KMS-11 (cell line): Measurements from ENCODE around the gene GPR84.
"Not testable (repeated sequence)": the region's sequence is repeated elsewhere in the genome, so short reads cannot be mapped to it uniquely, and the experiment has no call there.

Source experiments
- H2AFZ ChIP-seq: fragments of 200-600 bp; sonication (generic); 2 replicates; pipeline ENCODE4 v1.6.1; 2016; ENCODE audit warnings: antibody characterized with exemption, mixed run types, low read depth
- H3K27ac ChIP-seq: fragments of 200-600 bp; sonication (generic); 2 replicates; pipeline ENCODE4 v1.6.1; 2016; ENCODE audit warnings: mild to moderate bottlenecking, mixed run types
- H3K27me3 ChIP-seq: fragments of 200-600 bp; sonication (generic); 2 replicates; pipeline ENCODE4 v1.6.1; 2017; ENCODE audit warnings: mild to moderate bottlenecking, low read depth, mixed run types, moderate library complexity; ENCODE audit not compliant: insufficient read depth
- H3K36me3 ChIP-seq: fragments of 200-600 bp; sonication (generic); 2 replicates; pipeline ENCODE4 v1.6.1; 2017; ENCODE audit warnings: mild to moderate bottlenecking, mixed run types; ENCODE audit not compliant: insufficient read depth
- H3K4me1 ChIP-seq: fragments of 200-600 bp; sonication (generic); 2 replicates; pipeline ENCODE4 v1.6.1; 2016; ENCODE audit warnings: mild to moderate bottlenecking, low read depth, mixed run types; ENCODE audit not compliant: poor library complexity, severe bottlenecking
- H3K4me2 ChIP-seq: fragments of 200-600 bp; sonication (generic); 2 replicates; pipeline ENCODE4 v1.7.0; 2016; ENCODE audit warnings: mild to moderate bottlenecking, mixed run types
- H3K4me3 ChIP-seq: fragments of 200-600 bp; sonication (generic); IDR thresholded peaks from 2 replicates; pipeline ENCODE4 v1.6.1; 2017; ENCODE audit warnings: low read depth, low read length, mixed read lengths; ENCODE audit not compliant: insufficient read depth
- H3K79me2 ChIP-seq: fragments of 200-600 bp; sonication (generic); 2 replicates; pipeline ENCODE4 v1.6.1; 2016; ENCODE audit warnings: low read depth, mixed run types; ENCODE audit not compliant: insufficient read depth
- H3K9ac ChIP-seq: fragments of 200-600 bp; sonication (generic); 2 replicates; pipeline ENCODE4 v1.6.1; 2016; ENCODE audit warnings: mild to moderate bottlenecking, mixed run types
- H4K20me1 ChIP-seq: fragments of 200-600 bp; sonication (generic); 2 replicates; pipeline ENCODE4 v1.6.1; 2016; ENCODE audit warnings: mild to moderate bottlenecking, mixed run types; ENCODE audit not compliant: insufficient read depth
- TF ChIP-seq, protein P1 (sequence below): fragments of 200-600 bp; sonication (generic); conservative IDR thresholded peaks from 2 replicates; pipeline ENCODE4 v1.6.1; 2017; ENCODE audit warnings: low read depth, mild to moderate bottlenecking, antibody characterized with exemption, low read length, moderate library complexity, mixed read lengths

GPR84 gene

DNA sequence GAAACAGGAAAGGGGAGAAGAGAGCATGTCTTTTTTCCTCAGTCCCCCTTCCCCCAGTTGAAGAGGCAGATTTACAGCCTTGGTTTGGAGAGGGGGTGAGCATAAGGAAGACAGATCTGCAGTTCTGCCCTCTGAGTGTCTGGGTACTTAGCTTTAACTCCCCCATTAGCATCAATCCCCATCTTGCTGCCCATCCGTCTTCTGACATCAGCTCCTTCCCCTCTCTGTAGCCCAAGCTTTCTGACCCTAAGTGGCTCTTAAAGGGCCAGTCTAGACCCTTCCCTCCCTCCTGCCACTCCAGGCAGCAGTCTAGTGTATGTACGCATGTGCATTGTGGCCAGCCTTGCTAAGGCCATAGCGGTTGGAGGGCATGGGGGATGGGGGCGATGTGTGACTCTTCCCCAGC is 7.3 kb downstream of the GPR84 start:
- Histone ChIP-seq H3K4me2 (no peak overlapping the region), H3K4me1 (peaks cover 23% of the 10 kb centered on the region), H3K9ac (no peak overlapping the region), H2AFZ (no peak overlapping the region), H3K27me3 (peaks cover 11% of the 10 kb centered on the region; the same call in 1 of the 2 replicates), H3K79me2 (no peaks in the 10 kb centered on the region), H4K20me1 (no peaks in the 10 kb centered on the region), H3K4me3 (no peak overlapping the region), H3K36me3 (no peaks in the 10 kb centered on the region), H3K27ac (no peak overlapping the region)
- TF ChIP-seq, protein P1, sequence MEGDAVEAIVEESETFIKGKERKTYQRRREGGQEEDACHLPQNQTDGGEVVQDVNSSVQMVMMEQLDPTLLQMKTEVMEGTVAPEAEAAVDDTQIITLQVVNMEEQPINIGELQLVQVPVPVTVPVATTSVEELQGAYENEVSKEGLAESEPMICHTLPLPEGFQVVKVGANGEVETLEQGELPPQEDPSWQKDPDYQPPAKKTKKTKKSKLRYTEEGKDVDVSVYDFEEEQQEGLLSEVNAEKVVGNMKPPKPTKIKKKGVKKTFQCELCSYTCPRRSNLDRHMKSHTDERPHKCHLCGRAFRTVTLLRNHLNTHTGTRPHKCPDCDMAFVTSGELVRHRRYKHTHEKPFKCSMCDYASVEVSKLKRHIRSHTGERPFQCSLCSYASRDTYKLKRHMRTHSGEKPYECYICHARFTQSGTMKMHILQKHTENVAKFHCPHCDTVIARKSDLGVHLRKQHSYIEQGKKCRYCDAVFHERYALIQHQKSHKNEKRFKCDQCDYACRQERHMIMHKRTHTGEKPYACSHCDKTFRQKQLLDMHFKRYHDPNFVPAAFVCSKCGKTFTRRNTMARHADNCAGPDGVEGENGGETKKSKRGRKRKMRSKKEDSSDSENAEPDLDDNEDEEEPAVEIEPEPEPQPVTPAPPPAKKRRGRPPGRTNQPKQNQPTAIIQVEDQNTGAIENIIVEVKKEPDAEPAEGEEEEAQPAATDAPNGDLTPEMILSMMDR, result no peak

DNA sequence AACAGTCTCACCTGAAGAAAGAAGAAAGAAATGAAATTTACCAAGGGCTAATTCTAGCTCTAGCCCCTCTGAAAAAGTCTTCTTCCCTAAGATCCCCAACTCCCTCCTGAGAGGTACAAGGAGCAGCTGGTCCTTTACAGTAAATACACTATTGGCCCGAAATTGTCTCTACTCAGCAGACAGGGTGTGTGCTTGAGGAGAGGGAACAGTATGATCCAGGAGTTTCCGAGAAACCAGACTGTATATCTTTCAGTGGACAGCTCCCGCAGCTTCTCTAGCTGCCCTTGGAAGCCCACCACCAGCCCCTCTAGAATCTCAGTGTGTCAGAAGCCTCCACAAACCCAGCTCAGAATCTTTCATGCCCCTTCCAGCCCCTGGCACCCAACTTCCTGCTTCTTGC is 8.1 kb downstream of the GPR84 start:
- TF ChIP-seq, protein P1, result no peak
- Histone ChIP-seq H3K27ac (no peak overlapping the region), H3K4me2 (no peak overlapping the region), H3K4me1 (peaks cover 23% of the 10 kb centered on the region), H3K27me3 (peaks cover 4% of the 10 kb centered on the region; the same call in 1 of the 2 replicates), H2AFZ (no peak overlapping the region), H3K4me3 (no peak overlapping the region), H3K9ac (no peak overlapping the region), H3K79me2 (no peaks in the 10 kb centered on the region), H4K20me1 (no peaks in the 10 kb centered on the region), H3K36me3 (no peaks in the 10 kb centered on the region)

DNA sequence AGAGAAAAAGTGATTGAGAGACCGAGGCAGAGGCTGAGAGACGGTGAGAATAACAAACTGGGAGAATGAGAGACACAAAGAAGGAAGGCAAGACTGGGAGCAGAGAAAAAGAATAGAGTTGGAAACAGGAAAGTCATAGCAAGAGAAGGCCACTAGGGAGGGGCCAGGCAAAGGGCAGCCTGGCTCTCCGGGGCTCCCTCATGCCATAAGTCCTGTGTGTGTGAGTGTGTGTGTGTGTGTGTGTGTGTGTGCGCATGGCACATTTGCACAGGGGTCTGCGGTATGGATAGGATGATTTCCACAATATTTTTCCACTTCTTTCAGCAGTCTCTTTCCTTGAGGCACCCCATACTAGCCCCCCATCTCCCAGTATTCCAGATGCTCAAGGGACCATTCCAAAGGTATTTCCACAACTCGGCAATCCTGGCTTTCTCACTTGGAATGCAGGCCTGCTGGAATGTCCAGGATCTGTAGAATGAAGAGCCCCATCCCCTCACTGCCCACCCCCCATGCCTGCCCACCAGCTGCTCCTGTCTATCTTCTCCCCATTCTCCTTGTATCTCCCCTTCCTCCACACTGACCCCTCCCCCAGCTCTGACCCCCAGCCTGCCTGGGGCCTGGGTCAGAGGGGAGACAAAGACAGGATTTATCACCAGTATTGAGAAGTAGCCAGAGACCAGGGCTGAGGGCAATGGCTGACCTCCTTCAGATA is 9.0 kb downstream of the GPR84 start:
- no peak overlapping the region for H3K4me3 ChIP-seq
- H3K4me1 ChIP-seq, result peaks cover 19% of the 10 kb centered on the region
- no peaks in the 10 kb centered on the region for H4K20me1 ChIP-seq
- no peak overlapping the region for H2AFZ ChIP-seq
- H3K4me2 ChIP-seq, result no peak overlapping the region
- no peaks in the 10 kb centered on the region; the same call in 1 of the 2 replicates for H3K36me3 ChIP-seq
- no peak overlapping the region for H3K27ac ChIP-seq
- no peaks in the 10 kb centered on the region for H3K79me2 ChIP-seq
- H3K27me3 ChIP-seq, result no peaks in the 10 kb centered on the region
- H3K9ac ChIP-seq, result no peak overlapping the region
- TF ChIP-seq, protein P1, result no peak

DNA sequence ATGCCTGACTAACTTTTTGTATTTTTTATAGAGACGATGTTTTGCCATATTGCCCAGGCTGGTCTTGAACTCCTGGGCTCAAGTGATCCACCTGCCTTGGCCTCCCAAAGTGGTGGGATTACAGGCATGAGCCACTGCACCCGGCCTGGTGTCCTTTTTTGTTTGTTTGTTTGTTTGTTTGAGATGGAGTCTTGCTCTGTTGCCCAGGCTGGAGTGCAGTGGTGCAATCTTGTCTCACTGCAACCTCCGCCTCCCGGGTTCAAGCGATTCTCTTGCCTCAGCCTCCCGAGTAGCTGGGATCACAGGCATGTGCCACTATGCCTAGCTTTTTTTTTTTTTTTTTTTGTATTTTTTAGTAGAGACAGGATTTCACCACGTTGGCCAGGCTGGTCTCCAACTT is 10.0 kb downstream of the GPR84 start:
- not testable (repeated sequence) for H3K9ac ChIP-seq, H3K79me2 ChIP-seq, H3K27ac ChIP-seq, H2AFZ ChIP-seq, H4K20me1 ChIP-seq, H3K27me3 ChIP-seq, H3K4me2 ChIP-seq, H3K36me3 ChIP-seq, H3K4me3 ChIP-seq
- peaks cover 11% of the 10 kb centered on the region for H3K4me1 ChIP-seq
